K562 (cell line): ENCODE results near the gene TYW1. TPM values are rescaled to one million over a fixed set of nuclear protein-coding genes. Genes with fewer than 3 reads are reported as not detected.
"Not testable (repeated sequence)": the region's sequence is repeated elsewhere in the genome, so short reads cannot be mapped to it uniquely, and the experiment has no call there.

Experiments used
- ATF1 ChIP-seq, 2 experiments: fragments of 450-650 bp in 1 of 2; IDR thresholded peaks; 2 replicates each; pipeline ENCODE4 v1.6.1; 2016; ENCODE audit warnings: missing compliant biosample characterization in 1 of 2, missing genetic modification characterization in 1 of 2
- C11orf30 ChIP-seq: fragments of 450-650 bp; IDR thresholded peaks from 2 replicates; pipeline ENCODE4 v1.6.1; 2016; ENCODE audit warnings: low read depth, mild to moderate bottlenecking
- CBFA2T2 ChIP-seq: fragments of 450-650 bp; conservative IDR thresholded peaks from 2 replicates; pipeline ENCODE4 v1.6.1; 2017; ENCODE audit warnings: mild to moderate bottlenecking
- CTBP1 ChIP-seq: fragments of 450-650 bp; IDR thresholded peaks from 2 replicates; pipeline ENCODE4 v1.6.1; 2016; ENCODE audit warnings: borderline replicate concordance
- DACH1 ChIP-seq: fragments of 450-650 bp; IDR thresholded peaks from 2 replicates; pipeline ENCODE4 v1.6.1; 2018; ENCODE audit not compliant: partially characterized antibody
- FOS ChIP-seq: IDR thresholded peaks from 3 replicates; pipeline ENCODE4 v1.6.1; 2011; ENCODE audit not compliant: insufficient read length; ENCODE audit errors: extremely low read depth
- FOSL1 ChIP-seq: fragments of 200-800 bp; sonication (Bioruptor generic); conservative IDR thresholded peaks from 2 replicates; pipeline ENCODE4 v1.6.1; 2016; ENCODE audit warnings: missing genetic modification characterization, missing compliant biosample characterization
- JUN ChIP-seq, 2 experiments: sonication (generic) in 1 of 2; formaldehyde crosslinking in 1 of 2; IDR thresholded peaks; 2 replicates each; pipeline versions ENCODE4 v1.6.1 to v1.8.0; 2012 to 2022; ENCODE audit warnings: borderline replicate concordance in 2 of 2, mild to moderate bottlenecking in 2 of 2, improper control_type of control experiment in 1 of 2, low read depth in 1 of 2, low read length in 1 of 2, missing genetic modification reagents in 1 of 2
- JUND ChIP-seq, 2 experiments: IDR thresholded peaks; 2 replicates in 1 of 2; 3 replicates in 1 of 2; pipeline ENCODE4 v1.6.1; 2011; ENCODE audit warnings: borderline replicate concordance in 2 of 2, low read depth in 2 of 2, low read length in 2 of 2, improper control_type of control experiment in 1 of 2, missing biosample characterization in 1 of 2, missing genetic modification characterization in 1 of 2, missing genetic modification reagents in 1 of 2
- LEF1 ChIP-seq: fragments of 450-650 bp; IDR thresholded peaks from 2 replicates; pipeline ENCODE4 v1.6.1; 2016; ENCODE audit warnings: mild to moderate bottlenecking
- MAFK ChIP-seq: IDR thresholded peaks from 2 replicates; pipeline ENCODE4 v1.6.1; 2011; ENCODE audit warnings: low read length, improper control_type of control experiment
- MTA3 ChIP-seq: fragments of 450-650 bp; formaldehyde crosslinking; IDR thresholded peaks from 2 replicates; pipeline ENCODE4 v1.6.1; 2017; ENCODE audit warnings: mild to moderate bottlenecking, borderline replicate concordance
- NCOA1 ChIP-seq: fragments of 450-650 bp; IDR thresholded peaks from 2 replicates; pipeline ENCODE4 v1.6.1; 2016; ENCODE audit warnings: low read depth
- NFE2 ChIP-seq: IDR thresholded peaks from 2 replicates; pipeline ENCODE4 v1.6.1; 2014; ENCODE audit warnings: antibody characterized with exemption, low read depth
- NR2C1 ChIP-seq, 2 experiments: fragments of 450-650 bp; IDR thresholded peaks; 2 replicates each; pipeline ENCODE4 v1.6.1; 2017; ENCODE audit warnings: mild to moderate bottlenecking in 2 of 2, antibody characterized with exemption in 1 of 2, inconsistent platforms in 1 of 2, missing compliant biosample characterization in 1 of 2, missing genetic modification characterization in 1 of 2
- POLR2A ChIP-seq: fragments of 450-650 bp; conservative IDR thresholded peaks from 2 replicates; pipeline ENCODE4 v1.6.1; 2016
- POLR2B ChIP-seq: fragments of 450-650 bp; IDR thresholded peaks from 2 replicates; pipeline ENCODE4 v1.6.1; 2018; ENCODE audit warnings: low read depth; ENCODE audit not compliant: partially characterized antibody
- SMARCA4 ChIP-seq: fragments of 450-650 bp; IDR thresholded peaks from 2 replicates; pipeline ENCODE4 v1.6.1; 2016
- SMARCE1 ChIP-seq: fragments of 450-650 bp; IDR thresholded peaks from 2 replicates; pipeline ENCODE4 v1.7.1; 2016; ENCODE audit warnings: mild to moderate bottlenecking
- TAF9B ChIP-seq: fragments of 450-650 bp; IDR thresholded peaks from 2 replicates; pipeline ENCODE4 v1.6.1; 2018; ENCODE audit warnings: mild to moderate bottlenecking; ENCODE audit not compliant: partially characterized antibody
- TOE1 ChIP-seq, 2 experiments: fragments of 450-650 bp in 1 of 2; sonication (generic) in 1 of 2; formaldehyde crosslinking in 1 of 2; IDR thresholded peaks; 2 replicates each; pipeline versions ENCODE4 v1.7.1 to v1.8.0; 2016 to 2022; ENCODE audit warnings: borderline replicate concordance in 2 of 2, mild to moderate bottlenecking in 2 of 2, antibody characterized with exemption in 1 of 2, inconsistent platforms in 1 of 2, low read depth in 1 of 2, missing genetic modification reagents in 1 of 2, moderate library complexity in 1 of 2
- ZNF766 ChIP-seq: fragments of 200-800 bp; sonication (Bioruptor generic); conservative IDR thresholded peaks from 2 replicates; pipeline ENCODE4 v1.6.1; 2016; ENCODE audit warnings: missing genetic modification characterization, missing compliant biosample characterization
- polyA plus RNA-seq, 8 experiments: library from polyadenylated mRNA; depleted of rRNA in 4 of 8; stranded (reverse) in 5 of 8; unstranded in 3 of 8; fragments of >200 nt; fragmentation: Nextera tagmentation in 2 of 8; fragmentation: Illumina TruSeq in 1 of 8; extraction: Ambion mirVana in 2 of 8; extraction: Trizol in 1 of 8; gene quantifications; 2 replicates each; pipeline versions ENCODE4 v1.2.1 to v1.2.3, GENCODE V29; 2011 to 2014; ENCODE audit warnings: inconsistent platforms in 1 of 8, missing spikeins in 1 of 8
- total RNA-seq, 7 experiments: library from RNA; depleted of rRNA in 6 of 7; stranded (reverse); fragments of >200 nt in 6 of 7; fragmentation: Illumina TruSeq in 2 of 7; extraction: Trizol in 2 of 7; gene quantifications; 2 replicates each; pipeline versions ENCODE4 v1.2.1 to v1.2.3, GENCODE V29; 2011 to 2021; ENCODE audit warnings: low replicate concordance in 1 of 7
- TF ChIP-seq, protein P1 (sequence below): fragments of 450-650 bp; IDR thresholded peaks from 2 replicates; pipeline ENCODE4 v1.6.1; 2016
- TF ChIP-seq, protein P2 (sequence below): fragments of 450-650 bp; IDR thresholded peaks from 2 replicates; pipeline ENCODE4 v1.6.1; 2017; ENCODE audit warnings: antibody characterized with exemption, mild to moderate bottlenecking

Gene TYW1
- total and polyA plus RNA-seq, 9 of the 15 experiments (the other 6 are each of a cell fraction or from before 2014, with no cell fraction given), result 17.4 to 32.0 (median 26.2) TPM

- TF ChIP-seq JUN (IDR thresholded peaks at IDR 0.05; ENCODE audit: borderline replicate concordance, low read depth, low read length), result peak; percentile 72; the same call in 1 of the 2 replicates
- not testable (repeated sequence) for TF ChIP-seq JUN (CRISPR knock-in tag; IDR thresholded peaks at IDR 0.05; ENCODE audit: borderline replicate concordance); NR2C1 (IDR thresholded peaks at IDR 0.05); ATF1 (CRISPR knock-in tag; IDR thresholded peaks at IDR 0.05); TOE1 (CRISPR knock-in tag; IDR thresholded peaks at IDR 0.05; ENCODE audit: borderline replicate concordance, low read depth)
- peak; percentile 88 for TF ChIP-seq JUND (IDR thresholded peaks at IDR 0.05; ENCODE audit: borderline replicate concordance, low read depth, low read length)
- TF ChIP-seq JUND (tag; IDR thresholded peaks at IDR 0.05; ENCODE audit: borderline replicate concordance, low read depth, low read length), result peak; percentile 80; the same call in 2 of the 3 replicates
- TF ChIP-seq, protein P1, sequence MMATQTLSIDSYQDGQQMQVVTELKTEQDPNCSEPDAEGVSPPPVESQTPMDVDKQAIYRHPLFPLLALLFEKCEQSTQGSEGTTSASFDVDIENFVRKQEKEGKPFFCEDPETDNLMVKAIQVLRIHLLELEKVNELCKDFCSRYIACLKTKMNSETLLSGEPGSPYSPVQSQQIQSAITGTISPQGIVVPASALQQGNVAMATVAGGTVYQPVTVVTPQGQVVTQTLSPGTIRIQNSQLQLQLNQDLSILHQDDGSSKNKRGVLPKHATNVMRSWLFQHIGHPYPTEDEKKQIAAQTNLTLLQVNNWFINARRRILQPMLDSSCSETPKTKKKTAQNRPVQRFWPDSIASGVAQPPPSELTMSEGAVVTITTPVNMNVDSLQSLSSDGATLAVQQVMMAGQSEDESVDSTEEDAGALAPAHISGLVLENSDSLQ, result peak; percentile 61
- peak; percentile 73 for TF ChIP-seq LEF1
- TF ChIP-seq NR2C1 (tag; IDR thresholded peaks at IDR 0.05), result 0 out of 2 replicates have a peak, but pooled peaks have one; percentile 11
- peak; percentile 90 for TF ChIP-seq C11orf30
- TF ChIP-seq SMARCE1, result peak; percentile 39; the same call in 1 of the 2 replicates
- TF ChIP-seq POLR2A, result peak; percentile 41; the same call in 1 of the 2 replicates
- TF ChIP-seq POLR2B, result peak; percentile 38
- TF ChIP-seq CTBP1, result 0 out of 2 replicates have a peak, but pooled peaks have one; percentile 40
- peak; percentile 96 for TF ChIP-seq TAF9B
- TF ChIP-seq, protein P2, sequence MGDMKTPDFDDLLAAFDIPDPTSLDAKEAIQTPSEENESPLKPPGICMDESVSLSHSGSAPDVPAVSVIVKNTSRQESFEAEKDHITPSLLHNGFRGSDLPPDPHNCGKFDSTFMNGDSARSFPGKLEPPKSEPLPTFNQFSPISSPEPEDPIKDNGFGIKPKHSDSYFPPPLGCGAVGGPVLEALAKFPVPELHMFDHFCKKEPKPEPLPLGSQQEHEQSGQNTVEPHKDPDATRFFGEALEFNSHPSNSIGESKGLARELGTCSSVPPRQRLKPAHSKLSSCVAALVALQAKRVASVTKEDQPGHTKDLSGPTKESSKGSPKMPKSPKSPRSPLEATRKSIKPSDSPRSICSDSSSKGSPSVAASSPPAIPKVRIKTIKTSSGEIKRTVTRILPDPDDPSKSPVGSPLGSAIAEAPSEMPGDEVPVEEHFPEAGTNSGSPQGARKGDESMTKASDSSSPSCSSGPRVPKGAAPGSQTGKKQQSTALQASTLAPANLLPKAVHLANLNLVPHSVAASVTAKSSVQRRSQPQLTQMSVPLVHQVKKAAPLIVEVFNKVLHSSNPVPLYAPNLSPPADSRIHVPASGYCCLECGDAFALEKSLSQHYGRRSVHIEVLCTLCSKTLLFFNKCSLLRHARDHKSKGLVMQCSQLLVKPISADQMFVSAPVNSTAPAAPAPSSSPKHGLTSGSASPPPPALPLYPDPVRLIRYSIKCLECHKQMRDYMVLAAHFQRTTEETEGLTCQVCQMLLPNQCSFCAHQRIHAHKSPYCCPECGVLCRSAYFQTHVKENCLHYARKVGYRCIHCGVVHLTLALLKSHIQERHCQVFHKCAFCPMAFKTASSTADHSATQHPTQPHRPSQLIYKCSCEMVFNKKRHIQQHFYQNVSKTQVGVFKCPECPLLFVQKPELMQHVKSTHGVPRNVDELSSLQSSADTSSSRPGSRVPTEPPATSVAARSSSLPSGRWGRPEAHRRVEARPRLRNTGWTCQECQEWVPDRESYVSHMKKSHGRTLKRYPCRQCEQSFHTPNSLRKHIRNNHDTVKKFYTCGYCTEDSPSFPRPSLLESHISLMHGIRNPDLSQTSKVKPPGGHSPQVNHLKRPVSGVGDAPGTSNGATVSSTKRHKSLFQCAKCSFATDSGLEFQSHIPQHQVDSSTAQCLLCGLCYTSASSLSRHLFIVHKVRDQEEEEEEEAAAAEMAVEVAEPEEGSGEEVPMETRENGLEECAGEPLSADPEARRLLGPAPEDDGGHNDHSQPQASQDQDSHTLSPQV, result peak; percentile 56
- TF ChIP-seq MTA3, result peak; percentile 24; the same call in 1 of the 2 replicates
- peak; percentile 64; the same call in 1 of the 2 replicates for TF ChIP-seq SMARCA4
- peak; percentile 20 for TF ChIP-seq FOS
- 0 out of 2 replicates have a peak, but pooled peaks have one; percentile 15 for TF ChIP-seq CBFA2T2
- TF ChIP-seq ATF1 (tag; IDR thresholded peaks at IDR 0.05), result peak; percentile 64
- TF ChIP-seq FOSL1 (tag), result peak; percentile 77
- peak; percentile 37 for TF ChIP-seq MAFK
- 0 out of 2 replicates have a peak, but pooled peaks have one; percentile 44 for TF ChIP-seq ZNF766 (CRISPR knock-in tag)
- peak; percentile 78 for TF ChIP-seq NFE2
- peak; percentile 79; the same call in 1 of the 2 replicates for TF ChIP-seq NCOA1
- TF ChIP-seq TOE1 (IDR thresholded peaks at IDR 0.05; ENCODE audit: borderline replicate concordance), result 0 out of 2 replicates have a peak, but pooled peaks have one; percentile 18
- peak; percentile 85 for TF ChIP-seq DACH1
These were observed 229.8 kb downstream of the TYW1 start (continued) for GRCh38 chr7:67226340-67226907.
